Ishikawa (cell line): Measurements from ENCODE around the gene FBXW12.

Source experiments
- CEBPB ChIP-seq: IDR thresholded peaks from 2 replicates; pipeline ENCODE4 v1.6.1; 2012
- CREB1 ChIP-seq: IDR thresholded peaks from 2 replicates; pipeline ENCODE4 v1.6.1; 2012; ENCODE audit warnings: low read depth
- EP300 ChIP-seq: IDR thresholded peaks from 2 replicates; pipeline ENCODE4 v1.6.1; 2012; ENCODE audit warnings: borderline replicate concordance
- FOXM1 ChIP-seq: IDR thresholded peaks from 2 replicates; pipeline ENCODE4 v1.6.1; 2012; ENCODE audit warnings: low read depth, borderline replicate concordance
- NFIC ChIP-seq: IDR thresholded peaks from 2 replicates; pipeline ENCODE4 v1.6.1; 2012
- RAD21 ChIP-seq: IDR thresholded peaks from 2 replicates; pipeline ENCODE4 v1.6.1; 2012; ENCODE audit warnings: low read depth
- REST ChIP-seq: IDR thresholded peaks from 2 replicates; pipeline ENCODE4 v1.6.1; 2012; ENCODE audit warnings: low read depth, mild to moderate bottlenecking
- TAF1 ChIP-seq: IDR thresholded peaks from 2 replicates; pipeline ENCODE4 v1.6.1; 2012; ENCODE audit warnings: low read depth, mild to moderate bottlenecking
- TCF12 ChIP-seq: IDR thresholded peaks from 2 replicates; pipeline ENCODE4 v1.6.1; 2012; ENCODE audit warnings: low read depth
- YY1 ChIP-seq: IDR thresholded peaks from 2 replicates; pipeline ENCODE4 v1.6.1; 2012; ENCODE audit warnings: low read depth
- ZBTB7A ChIP-seq: IDR thresholded peaks from 2 replicates; pipeline ENCODE4 v1.6.1; 2012; ENCODE audit warnings: low read depth

GRCh38 chr3:48416546-48416945 is 44.5 kb downstream of the FBXW12 start:
- no peak for TF ChIP-seq RAD21
- no peak for TF ChIP-seq EP300
- no peak for TF ChIP-seq YY1
- no peak for TF ChIP-seq TAF1
- no peak for TF ChIP-seq NFIC
- no peak for TF ChIP-seq REST
- TF ChIP-seq TCF12: no peak
- no peak for TF ChIP-seq FOXM1
- no peak for TF ChIP-seq ZBTB7A
- TF ChIP-seq CEBPB: no peak
- no peak for TF ChIP-seq CREB1
